Fibroblast of lung (primary cell): ENCODE results near the gene NAP1L4.

Experiments used
- EZH2 ChIP-seq: IDR thresholded peaks from 2 replicates; pipeline ENCODE4 v1.5.1; 2012; ENCODE audit warnings: low read length, control low read depth, mild to moderate bottlenecking; ENCODE audit errors: missing control alignments
- TF ChIP-seq, protein P1 (sequence below), 2 donors: IDR thresholded peaks in 1 of 2; conservative IDR thresholded peaks in 1 of 2; 1 replicate in 1 of 2; 2 replicates in 1 of 2; pipeline ENCODE4 v1.5.1; 2011 to 2012; ENCODE audit warnings: low read length in 2 of 2, control low read depth in 1 of 2, inconsistent platforms in 1 of 2, low read depth in 1 of 2, mild to moderate bottlenecking in 1 of 2

DNA sequence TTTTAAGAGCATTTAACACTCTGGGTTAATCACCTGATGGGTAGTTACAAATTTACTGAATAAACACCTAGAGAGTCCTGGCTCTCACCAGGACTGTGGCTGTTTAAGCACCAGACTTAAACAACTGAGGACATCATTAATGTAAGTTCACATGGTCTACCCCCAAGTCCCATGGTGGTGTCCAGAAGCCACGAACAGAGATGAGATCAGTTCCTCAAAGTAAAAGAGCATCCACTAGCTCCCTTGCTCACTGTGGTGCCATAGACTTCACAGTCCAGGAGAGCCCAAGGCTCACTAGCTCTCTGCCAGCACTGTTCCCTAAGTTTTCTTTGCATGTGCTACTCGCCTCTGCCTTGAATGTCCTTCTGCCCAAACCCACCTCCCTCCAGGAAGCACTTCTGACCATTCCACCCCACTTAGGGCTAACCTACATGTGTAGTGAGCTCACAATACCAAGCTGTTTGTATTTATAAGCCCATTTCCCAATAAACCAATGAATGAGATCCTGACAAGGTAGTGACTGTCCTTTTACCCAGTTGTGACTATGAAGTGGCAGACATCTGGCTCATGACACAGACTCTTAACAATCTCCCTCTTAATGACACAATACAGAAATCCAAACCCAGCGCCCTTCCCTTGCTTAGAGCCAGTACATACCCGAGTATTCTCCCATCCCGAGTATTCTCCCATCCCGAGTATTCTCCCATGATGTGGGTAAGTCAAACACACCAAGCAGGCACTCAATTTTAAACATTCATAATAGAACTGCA lies 15.7 kb downstream of the NAP1L4 start:
- TF ChIP-seq, protein P1, sequence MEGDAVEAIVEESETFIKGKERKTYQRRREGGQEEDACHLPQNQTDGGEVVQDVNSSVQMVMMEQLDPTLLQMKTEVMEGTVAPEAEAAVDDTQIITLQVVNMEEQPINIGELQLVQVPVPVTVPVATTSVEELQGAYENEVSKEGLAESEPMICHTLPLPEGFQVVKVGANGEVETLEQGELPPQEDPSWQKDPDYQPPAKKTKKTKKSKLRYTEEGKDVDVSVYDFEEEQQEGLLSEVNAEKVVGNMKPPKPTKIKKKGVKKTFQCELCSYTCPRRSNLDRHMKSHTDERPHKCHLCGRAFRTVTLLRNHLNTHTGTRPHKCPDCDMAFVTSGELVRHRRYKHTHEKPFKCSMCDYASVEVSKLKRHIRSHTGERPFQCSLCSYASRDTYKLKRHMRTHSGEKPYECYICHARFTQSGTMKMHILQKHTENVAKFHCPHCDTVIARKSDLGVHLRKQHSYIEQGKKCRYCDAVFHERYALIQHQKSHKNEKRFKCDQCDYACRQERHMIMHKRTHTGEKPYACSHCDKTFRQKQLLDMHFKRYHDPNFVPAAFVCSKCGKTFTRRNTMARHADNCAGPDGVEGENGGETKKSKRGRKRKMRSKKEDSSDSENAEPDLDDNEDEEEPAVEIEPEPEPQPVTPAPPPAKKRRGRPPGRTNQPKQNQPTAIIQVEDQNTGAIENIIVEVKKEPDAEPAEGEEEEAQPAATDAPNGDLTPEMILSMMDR (conservative IDR thresholded peaks at IDR 0.05 in 1 of 2, IDR thresholded peaks at IDR 0.05 in 1 of 2; ENCODE audit: low read depth in 1 of 2, low read length in 2 of 2), result no peak
- no peak for TF ChIP-seq EZH2
